GM12872 (cell line): ENCODE measurements around the gene GNG4.

Experiments used
- CTCF ChIP-seq: IDR thresholded peaks from 3 replicates; pipeline ENCODE4 v1.5.1; 2011; ENCODE audit warnings: low read depth, mild to moderate bottlenecking, low read length, moderate library complexity; ENCODE audit not compliant: insufficient read depth

Gene GNG4

GRCh38 chr1:235648954-235649367, 623 bp downstream of the GNG4 start:
- no peak for TF ChIP-seq CTCF

GRCh38 chr1:235648407-235648907, 1.1 kb downstream of the GNG4 start:
- no peak for TF ChIP-seq CTCF

DNA sequence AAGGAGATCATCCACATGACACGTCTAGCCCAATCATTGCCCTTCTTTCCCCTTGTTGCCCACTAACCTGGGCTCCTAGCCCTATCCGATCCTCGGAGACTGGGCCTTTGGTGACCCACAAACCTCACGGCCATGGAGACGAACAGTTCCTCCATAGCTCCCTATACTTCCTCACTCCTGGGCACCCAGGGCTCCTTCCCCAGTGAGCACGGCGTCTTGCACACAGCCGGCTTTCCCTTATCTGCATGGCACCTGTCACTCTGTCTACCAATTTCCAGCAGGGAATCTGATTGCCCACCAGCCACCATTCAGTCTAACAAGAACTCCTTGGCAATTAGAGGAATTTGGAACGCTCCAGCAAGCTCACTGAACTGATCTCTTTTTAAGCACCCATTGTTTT, 3.1 kb downstream of the GNG4 start:
- TF ChIP-seq CTCF: no peak

- no peak for TF ChIP-seq CTCF
Observed at GRCh38 chr1:235644693-235645305, 4.8 kb downstream of the GNG4 start.

GRCh38 chr1:235643837-235644692, 5.5 kb downstream of the GNG4 start:
- no peak for TF ChIP-seq CTCF

GRCh38 chr1:235642943-235643371, 6.6 kb downstream of the GNG4 start:
- TF ChIP-seq CTCF: no peak
